Cardiac muscle cell (in vitro differentiated cells and primary cell): ENCODE measurements around the gene GAD1. TPM values are rescaled to one million over a fixed set of nuclear protein-coding genes. Genes with fewer than 3 reads are reported as not detected.

Source experiments
- DNase-seq, 2 donors: peaks; one replicate each; pipeline versions ENCODE4 v3.0.0 to v3.0.0-alpha.2; 2010 to 2017; ENCODE audit warnings: low read depth in 1 of 2, low spot score in 1 of 2
- H3K27ac ChIP-seq: fragments of 200-600 bp; sonication (generic); 2 replicates; pipeline ENCODE4 v1.5.1; 2016
- H3K27me3 ChIP-seq: fragments of 200-600 bp; sonication (generic); 2 replicates; pipeline ENCODE4 v1.6.0; 2016; ENCODE audit warnings: control low read depth
- H3K36me3 ChIP-seq: fragments of 200-600 bp; sonication (generic); 2 replicates; pipeline ENCODE4 v1.5.1; 2016; ENCODE audit warnings: control low read depth
- H3K4me1 ChIP-seq: fragments of 200-600 bp; sonication (generic); 2 replicates; pipeline ENCODE4 v1.8.1; 2017; ENCODE audit warnings: low read depth, mild to moderate bottlenecking, mixed run types
- H3K4me3 ChIP-seq: fragments of 200-600 bp; sonication (generic); 2 replicates; pipeline ENCODE4 v1.5.1; 2016; ENCODE audit warnings: mild to moderate bottlenecking
- H3K9me3 ChIP-seq: fragments of 200-600 bp; sonication (generic); 2 replicates; pipeline ENCODE4 v1.5.1; 2017; ENCODE audit warnings: low read depth, mild to moderate bottlenecking, control low read depth
- CTCF ChIP-seq: IDR thresholded peaks from 2 replicates; pipeline ENCODE4 v1.5.1; 2012; ENCODE audit warnings: low read depth, mild to moderate bottlenecking, low read length
- polyA plus RNA-seq: library from polyadenylated mRNA; unstranded; fragments of >200 nt; fragmentation: Nextera tagmentation; extraction: Ambion mirVana; gene quantifications from 2 replicates; pipeline ENCODE4 v1.2.1, GENCODE V29; 2016
- total RNA-seq: library from RNA; depleted of rRNA; stranded (reverse); fragments of >200 nt; gene quantifications from 2 replicates; pipeline ENCODE4 v1.2.3, GENCODE V29; 2016

GAD1 gene
- total RNA-seq (0.11 and 0.12 TPM in 2 replicates), polyA plus RNA-seq (0.39 TPM in 1 of 2 replicates, not detected in the other)

DNA sequence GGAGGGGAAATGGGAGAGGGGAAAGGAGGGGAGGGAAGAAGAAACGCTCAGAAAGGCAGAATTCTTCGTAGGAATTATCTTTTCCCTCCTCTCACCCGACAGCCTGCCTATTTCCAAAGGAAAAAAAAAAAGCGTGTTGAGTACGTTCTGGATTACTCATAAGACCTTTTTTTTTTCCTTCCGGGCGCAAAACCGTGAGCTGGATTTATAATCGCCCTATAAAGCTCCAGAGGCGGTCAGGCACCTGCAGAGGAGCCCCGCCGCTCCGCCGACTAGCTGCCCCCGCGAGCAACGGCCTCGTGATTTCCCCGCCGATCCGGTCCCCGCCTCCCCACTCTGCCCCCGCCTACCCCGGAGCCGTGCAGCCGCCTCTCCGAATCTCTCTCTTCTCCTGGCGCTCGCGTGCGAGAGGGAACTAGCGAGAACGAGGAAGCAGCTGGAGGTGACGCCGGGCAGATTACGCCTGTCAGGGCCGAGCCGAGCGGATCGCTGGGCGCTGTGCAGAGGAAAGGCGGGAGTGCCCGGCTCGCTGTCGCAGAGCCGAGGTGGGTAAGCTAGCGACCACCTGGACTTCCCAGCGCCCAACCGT is at the start of gene GAD1:
Gene GAD1, plus strand, starts transcription at position 384 of the 589 bp plus-strand sequence. CDS start 1,705 bp downstream, outside the sequence.
- Histone ChIP-seq H3K4me1 (peaks cover 7% of the 10 kb centered on the region), H3K36me3 (no peaks in the 10 kb centered on the region), H3K4me3 (peak within 1 kb of the TSS; percentile 45), H3K9me3 (no peaks in the 10 kb centered on the region), H3K27ac (no peak within 1 kb of the TSS), H3K27me3 (peaks cover 88% of the 10 kb centered on the region)
- DNase-seq: peak; percentile 50 to 66
- TF ChIP-seq CTCF: no peak

- DNase-seq: peak; percentile 50 to 86
- TF ChIP-seq CTCF: peak; percentile 29
- no peaks in the 10 kb centered on the region for H3K27me3 ChIP-seq
- H3K9me3 ChIP-seq: no peaks in the 10 kb centered on the region
- peaks cover 5% of the 10 kb centered on the region for H3K4me1 ChIP-seq
- peak within 1 kb of the TSS; percentile 76 for H3K27ac ChIP-seq
- H3K4me3 ChIP-seq: peak within 1 kb of the TSS; percentile 75
- no peaks in the 10 kb centered on the region for H3K36me3 ChIP-seq
These were observed 46.6 kb upstream of the GAD1 start, which contains the start of gene ERICH2 for GRCh38 chr2:170770008-170770605. Gene ERICH2, plus strand, starts transcription at chr2:170770378. Its CDS starts 304 bp downstream, at chr2:170770682.

- TF ChIP-seq CTCF: no peak
- no peaks in the 10 kb centered on the region for H3K36me3 ChIP-seq
- H3K9me3 ChIP-seq: no peaks in the 10 kb centered on the region
- H3K4me1 ChIP-seq: peaks cover 3% of the 10 kb centered on the region
- no peaks in the 10 kb centered on the region for H3K27me3 ChIP-seq
- peak overlapping the region; percentile 76 for H3K27ac ChIP-seq
- H3K4me3 ChIP-seq: peak overlapping the region; percentile 75
- peak; percentile 71 to 89 for DNase-seq
These were observed 45.9 kb upstream of the GAD1 start for GRCh38 chr2:170770606-170771420.

GRCh38 chr2:170771421-170771937 is 45.2 kb upstream of the GAD1 start:
- Histone ChIP-seq H3K4me3 (peak overlapping the region; percentile 75), H3K36me3 (no peaks in the 10 kb centered on the region), H3K4me1 (peaks cover 3% of the 10 kb centered on the region), H3K27me3 (no peaks in the 10 kb centered on the region), H3K27ac (peak overlapping the region; percentile 2), H3K9me3 (no peaks in the 10 kb centered on the region)
- peak in 1 of 2 donors; percentile 0 for DNase-seq
- no peak for TF ChIP-seq CTCF

GRCh38 chr2:170772295-170772694 is 44.4 kb upstream of the GAD1 start:
- Histone ChIP-seq H3K9me3 (no peaks in the 10 kb centered on the region), H3K27me3 (no peaks in the 10 kb centered on the region), H3K36me3 (no peaks in the 10 kb centered on the region), H3K27ac (no peak overlapping the region), H3K4me1 (peaks cover 3% of the 10 kb centered on the region), H3K4me3 (no peak overlapping the region)
- DNase-seq: no peak
- no peak for TF ChIP-seq CTCF
